HG02852 (cell line): Measurements from ENCODE around the gene AQP2.
A peak's percentile ranks its signal among the peaks of the same experiment; 100 is the strongest.

Experiments
- ATAC-seq: cut with Tn5 transposase; IDR thresholded peaks from one replicate; pipeline ENCODE4 v1.9.1; 2021; ENCODE audit warnings: mild to moderate bottlenecking, moderate library complexity; ENCODE audit not compliant: unreplicated experiment

The AQP2 gene

DNA sequence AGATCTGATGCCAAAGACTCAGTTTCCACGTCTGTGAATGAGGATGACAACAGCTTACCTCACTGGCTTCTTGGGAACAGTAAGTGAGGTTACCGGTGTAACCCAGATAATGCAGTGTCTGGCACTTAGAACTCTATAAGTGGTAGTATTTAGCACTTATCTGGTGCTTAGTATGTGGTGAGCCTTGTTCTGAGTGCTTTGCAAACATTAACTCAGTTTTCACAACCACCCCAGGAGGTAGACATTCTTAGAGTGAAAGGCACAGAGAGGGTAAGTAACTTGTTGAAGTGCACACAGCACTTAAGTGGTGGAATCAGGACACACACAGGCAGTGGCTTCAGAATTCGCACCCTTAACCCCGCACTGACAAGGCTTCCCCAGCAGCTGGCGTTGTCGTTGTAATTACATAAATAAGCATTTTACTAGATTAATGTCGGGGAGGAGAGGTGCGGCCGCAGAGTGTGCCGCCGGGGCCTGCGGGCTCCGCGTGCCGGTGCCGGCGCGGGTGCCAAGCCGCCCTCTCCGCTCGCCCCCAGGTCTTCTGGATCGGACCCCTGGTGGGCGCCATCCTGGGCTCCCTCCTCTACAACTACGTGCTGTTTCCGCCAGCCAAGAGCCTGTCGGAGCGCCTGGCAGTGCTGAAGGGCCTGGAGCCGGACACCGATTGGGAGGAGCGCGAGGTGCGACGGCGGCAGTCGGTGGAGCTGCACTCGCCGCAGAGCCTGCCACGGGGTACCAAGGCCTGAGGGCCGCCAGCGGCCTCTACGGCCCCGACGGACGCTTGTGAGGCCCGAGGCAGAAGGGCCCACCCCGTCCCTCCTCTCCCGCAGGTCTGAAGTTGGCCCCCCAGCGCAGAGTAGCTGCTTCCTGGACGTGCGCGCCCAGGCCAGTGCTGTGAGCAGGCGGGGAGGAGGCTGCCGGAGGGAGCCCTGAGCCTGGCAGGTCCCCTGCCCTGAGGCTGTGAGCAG lies 4.6 kb downstream of the AQP2 start:
- no peak for ATAC-seq

DNA sequence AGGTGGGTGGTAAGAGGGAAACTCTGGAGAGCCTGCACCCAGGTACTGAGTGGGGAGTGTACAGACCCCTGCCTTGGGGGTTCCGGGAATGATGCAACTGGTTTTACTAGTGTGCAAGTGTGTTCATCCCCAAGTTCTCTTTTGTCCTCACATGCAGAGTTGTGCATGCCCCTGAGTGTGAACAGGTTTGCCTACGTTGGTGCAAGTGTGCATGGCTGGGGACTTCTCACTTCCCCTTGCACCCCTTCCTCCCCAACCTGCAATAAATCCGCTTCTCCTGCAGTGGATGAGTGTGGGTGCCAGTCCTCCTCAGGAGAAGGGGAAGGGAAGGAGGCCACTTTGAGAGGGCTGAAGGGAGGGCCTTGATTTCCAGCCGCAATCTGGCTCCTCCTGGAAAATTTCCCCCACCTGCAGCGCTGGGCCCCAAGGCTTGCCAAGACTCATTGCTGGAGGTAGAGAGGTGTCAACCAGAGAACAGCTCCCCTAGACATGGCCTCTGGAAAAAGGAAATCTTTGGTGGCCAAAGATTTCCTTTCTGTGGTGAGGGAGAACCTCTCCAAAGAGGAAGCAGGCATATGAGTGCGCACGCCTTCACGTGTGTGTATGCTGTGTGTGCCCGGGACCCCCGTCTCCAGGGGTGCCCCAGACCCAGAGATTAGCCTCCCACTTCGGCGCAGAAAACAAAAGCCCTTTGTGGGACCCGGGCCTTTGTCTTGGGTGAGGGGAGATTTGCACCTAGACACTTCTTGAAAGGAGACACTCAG lies 5.5 kb downstream of the AQP2 start:
- ATAC-seq: no peak

DNA sequence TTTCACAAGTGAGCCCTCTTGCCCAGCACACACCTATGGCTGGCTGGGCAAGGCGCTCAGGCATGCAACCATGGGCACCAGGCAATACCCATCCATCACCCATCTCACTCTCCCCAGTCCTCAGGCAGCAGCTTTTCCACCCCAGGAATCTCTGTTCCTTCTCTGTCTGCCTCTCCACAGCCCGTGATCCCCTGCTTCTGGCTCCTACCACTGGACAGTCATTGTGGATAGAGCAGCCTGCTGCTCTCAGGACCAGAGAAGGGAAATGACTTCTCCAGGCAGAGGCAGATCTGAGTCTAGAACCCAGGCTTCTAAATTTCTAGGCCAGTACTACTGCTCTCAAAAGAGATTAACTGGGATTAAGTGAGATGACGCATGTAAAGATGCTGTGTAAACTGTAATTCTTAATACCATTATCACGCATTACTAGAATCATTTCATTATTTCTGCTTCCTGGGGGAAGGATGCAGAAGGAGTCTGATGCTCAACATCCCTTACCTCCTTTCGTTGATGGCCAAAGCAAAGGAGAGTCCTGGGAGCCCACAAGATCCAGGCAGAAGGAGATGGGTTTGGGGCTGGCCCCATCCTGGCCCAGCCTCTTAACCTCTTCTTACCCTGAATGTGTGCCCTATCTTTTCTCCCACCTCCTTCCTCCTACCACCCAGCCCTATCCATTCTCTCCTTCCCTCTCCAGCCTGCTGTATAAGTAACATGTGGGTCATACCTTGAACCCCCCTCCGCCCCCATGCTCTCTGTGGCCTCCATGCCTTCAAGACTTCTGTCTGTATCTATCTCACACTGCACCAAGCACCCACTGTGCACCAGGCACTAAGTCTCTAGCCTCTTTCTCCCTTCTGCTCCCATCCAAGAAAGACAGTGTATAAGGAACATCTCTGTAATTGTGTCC lies 6.4 kb downstream of the AQP2 start:
- ATAC-seq: no peak

DNA sequence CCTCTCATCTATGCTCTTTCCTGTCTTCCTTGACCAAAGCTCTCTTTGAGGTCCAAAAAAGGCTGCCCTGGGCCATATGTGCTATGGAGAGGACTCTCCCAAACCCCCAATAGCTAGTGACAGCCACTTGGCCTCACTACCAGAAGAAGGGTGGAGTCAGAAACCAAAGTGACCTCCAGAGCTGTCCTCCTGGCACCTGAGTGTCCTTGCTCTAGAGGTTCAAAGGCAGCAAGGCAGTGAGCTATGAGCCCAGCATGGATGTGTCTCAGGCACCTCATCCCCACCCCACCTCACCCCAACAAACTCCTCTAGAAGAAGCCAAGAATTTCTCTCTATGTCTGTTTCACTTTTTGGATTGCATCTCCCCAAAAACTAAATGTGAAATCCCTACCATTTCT lies 7.0 kb downstream of the AQP2 start:
- ATAC-seq: no peak

DNA sequence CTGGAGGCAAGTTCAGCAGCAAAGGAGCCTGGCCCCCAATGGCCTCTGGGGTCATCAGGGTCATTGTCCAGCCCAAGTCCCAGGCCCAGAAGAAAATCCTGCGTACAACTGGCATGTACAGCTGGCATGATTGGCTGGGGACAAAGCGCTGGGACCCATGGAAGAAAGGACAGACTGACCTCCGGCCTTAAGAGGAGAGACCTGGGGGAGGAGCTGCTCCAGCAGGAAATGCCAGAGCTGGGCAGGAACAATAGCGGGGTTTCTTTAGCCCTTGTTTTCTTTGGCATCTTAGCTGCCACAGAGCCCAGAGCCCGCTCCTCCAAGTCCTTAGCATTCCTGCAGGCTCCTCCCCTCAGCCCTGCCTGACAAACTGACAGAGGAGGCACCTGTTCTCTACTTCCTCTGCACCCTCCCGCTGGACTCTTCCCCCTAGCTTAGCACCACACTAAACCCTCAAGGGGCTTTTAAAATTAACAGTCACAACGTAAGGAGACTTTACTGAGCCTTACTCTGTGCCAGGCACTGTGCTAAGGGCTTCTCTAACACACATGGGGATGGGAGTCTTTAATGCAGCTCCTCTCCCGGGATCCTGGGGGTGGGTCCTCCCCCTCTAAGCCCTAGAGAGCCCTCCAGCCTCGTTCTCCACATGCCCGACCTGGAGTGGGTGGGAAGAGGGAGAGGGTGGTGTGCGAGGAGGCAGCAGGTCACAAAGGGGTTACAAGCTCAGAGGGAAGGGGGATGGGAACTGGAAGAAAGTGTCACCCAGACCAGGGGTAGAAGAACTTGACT lies 9.3 kb downstream of the AQP2 start:
- no peak for ATAC-seq

DNA sequence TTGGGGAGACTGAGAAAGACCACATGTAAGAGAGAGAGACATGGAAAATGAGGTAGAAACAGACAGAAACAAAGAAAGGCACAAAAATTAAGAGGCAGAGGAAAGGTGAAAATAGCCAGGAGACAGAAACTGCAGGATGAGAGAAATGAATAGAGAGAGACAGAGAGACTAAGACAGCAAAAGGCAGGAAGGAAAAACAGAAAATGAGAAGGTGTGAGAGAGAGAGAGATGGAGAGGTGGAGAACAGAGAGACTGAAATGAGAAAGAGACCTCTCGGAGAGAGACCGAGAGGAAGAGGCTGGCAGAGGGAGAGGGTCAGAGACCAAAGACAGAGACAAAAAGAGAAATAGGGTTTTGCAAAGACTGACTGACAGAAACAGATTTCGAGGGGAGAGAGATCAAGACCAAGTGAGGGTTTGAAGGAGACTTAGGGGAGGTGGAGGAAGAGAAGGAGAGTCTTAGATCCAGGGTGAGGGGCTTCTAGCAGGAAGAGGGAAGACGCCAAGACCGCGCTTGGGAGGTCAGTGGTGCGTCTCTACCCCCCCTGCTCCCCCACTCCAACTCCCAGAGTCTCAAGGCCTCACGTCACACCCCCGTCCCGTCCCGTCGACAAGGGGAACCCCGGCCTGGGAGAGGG lies 10.1 kb downstream of the AQP2 start:
- no peak for ATAC-seq

DNA sequence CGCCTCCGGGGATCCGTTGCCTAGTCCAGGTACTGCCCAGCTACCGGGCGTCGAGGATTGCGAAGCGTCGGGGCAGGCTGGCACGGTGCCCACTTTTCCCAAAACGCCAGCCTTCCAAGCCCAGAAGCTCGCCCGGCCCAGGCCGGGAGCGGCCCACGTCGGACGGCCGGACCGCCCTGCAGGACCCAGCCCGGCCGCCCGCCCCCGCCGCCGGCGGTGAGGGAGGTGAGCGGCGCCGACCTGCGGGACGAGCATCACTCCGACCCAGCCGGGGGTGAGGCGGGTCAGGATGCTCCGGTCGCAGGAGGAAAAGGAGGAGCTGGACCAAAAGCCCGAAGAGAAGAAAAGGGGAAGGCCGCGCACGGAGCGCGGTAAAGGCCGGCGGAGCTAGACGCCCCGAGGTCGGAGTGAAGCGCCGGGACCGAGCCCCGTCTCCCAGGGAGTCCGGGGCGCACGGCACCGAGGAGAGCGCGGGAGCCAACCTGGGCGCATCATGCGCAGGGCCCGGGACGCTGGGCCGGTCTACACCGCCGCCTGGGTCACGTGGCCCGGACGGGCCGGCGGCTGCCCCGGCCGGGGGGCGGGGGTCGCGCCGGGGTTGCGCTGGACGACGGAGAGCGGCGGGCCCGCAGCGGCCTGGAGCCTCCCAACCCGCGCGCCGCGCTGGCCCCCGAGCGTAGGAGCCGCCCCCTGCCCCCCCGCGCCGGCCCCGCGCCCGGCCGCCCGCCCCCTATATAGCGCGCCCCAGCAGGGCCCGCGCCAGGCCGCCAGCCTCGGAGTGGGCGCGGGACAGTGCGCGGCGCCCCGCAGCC lies 10.8 kb downstream of the AQP2 start, which contains the start of gene AQP5:
Gene AQP5 (plus strand): TSS at position 762 of the 812 bp plus-strand sequence. CDS start 146 bp downstream, outside the sequence.
- ATAC-seq: no peak

DNA sequence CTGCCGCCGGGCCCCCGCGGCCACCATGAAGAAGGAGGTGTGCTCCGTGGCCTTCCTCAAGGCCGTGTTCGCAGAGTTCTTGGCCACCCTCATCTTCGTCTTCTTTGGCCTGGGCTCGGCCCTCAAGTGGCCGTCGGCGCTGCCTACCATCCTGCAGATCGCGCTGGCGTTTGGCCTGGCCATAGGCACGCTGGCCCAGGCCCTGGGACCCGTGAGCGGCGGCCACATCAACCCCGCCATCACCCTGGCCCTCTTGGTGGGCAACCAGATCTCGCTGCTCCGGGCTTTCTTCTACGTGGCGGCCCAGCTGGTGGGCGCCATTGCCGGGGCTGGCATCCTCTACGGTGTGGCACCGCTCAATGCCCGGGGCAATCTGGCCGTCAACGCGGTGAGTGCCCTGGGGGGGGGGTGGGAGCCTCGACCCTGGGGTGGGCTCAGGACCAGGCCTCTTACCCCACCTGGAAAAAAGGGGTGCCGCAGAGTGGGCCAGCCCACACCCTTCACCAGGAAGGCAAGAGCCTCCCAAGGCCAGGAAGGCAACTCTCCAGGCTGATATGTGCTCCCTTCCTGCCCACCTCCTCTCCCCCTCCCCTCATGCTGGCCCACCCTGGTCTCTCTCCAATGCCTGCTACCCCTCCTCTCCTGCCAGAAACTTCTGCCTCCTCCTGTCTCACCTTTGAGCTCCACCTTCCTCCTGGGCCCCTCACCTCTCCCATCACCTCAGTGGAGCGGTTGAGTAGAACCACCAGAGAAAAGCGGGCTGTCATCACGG lies 11.6 kb downstream of the AQP2 start:
- no peak for ATAC-seq

DNA sequence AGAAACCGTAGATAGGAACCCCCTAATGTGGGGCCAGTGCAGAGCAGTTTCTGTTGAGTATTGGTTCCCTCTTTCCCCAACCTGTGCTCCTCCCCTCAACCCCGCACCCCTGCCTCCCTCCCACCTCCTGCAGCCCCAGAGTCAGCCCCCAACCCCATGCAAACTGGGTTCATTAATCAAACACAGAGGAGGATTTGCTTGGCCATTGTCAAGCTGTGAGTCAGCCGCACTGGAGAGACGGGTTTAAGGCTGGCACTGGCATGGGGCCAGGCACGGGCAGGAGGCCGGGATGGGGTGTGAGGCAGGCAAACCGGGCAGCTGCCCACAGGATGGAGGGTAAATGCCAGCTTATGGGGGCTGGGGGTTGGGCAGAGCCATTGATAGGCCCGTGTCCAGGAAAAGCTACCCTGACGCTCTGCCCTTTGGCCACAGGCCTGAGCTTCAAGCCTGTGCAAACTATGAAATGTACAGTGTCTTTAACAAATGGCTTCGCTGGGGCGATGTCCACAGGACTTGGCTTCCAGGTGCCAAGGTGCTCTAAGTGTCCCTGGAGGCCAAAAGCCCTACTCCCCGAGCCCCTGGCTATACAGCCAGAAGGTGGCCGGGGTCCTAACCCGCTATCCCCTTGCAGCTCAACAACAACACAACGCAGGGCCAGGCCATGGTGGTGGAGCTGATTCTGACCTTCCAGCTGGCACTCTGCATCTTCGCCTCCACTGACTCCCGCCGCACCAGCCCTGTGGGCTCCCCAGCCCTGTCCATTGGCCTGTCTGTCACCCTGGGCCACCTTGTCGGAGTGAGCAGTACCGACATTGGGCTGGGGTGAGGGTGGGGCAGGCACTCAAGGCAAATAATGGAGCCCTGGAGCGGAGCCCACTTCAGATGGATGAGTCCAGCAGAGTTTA lies 12.6 kb downstream of the AQP2 start:
- no peak for ATAC-seq

DNA sequence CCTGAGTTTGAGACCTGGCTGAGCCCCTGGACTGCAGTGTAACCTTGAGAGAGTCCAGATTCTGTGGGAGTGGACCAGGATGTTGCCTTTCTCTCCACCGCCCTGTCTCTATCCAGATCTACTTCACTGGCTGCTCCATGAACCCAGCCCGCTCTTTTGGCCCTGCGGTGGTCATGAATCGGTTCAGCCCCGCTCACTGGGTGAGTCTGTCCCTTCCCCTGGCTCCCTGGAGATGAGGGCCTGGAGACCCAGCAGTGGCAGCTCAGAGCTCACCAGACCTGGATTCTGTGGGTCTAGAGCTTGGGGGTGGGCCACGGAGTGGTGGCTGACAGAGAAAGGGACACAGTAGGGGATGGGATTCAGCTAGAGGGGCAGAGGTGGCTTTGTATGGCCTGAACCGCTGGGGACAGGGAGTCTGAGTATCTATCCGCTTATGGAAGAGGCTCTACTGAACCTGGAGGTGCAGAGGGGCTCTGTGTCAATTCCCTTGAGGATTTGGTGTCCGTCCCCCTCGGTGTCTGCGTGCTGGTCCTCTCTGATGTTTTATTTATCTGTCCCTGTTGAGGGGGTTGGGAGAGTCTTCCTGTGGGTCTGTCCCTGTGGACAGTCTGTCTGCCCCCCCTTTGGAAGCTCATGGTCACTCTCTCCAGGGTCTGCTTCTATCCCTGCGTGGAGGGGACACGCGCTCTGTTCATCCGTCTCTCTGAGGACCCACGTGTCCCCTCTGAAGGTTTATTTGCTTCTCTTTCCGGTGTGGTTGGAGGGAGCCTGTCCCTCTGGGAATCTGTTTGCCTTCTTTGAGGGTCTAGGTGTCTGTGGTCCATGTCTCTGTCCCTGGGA lies 13.7 kb downstream of the AQP2 start:
- ATAC-seq: no peak

DNA sequence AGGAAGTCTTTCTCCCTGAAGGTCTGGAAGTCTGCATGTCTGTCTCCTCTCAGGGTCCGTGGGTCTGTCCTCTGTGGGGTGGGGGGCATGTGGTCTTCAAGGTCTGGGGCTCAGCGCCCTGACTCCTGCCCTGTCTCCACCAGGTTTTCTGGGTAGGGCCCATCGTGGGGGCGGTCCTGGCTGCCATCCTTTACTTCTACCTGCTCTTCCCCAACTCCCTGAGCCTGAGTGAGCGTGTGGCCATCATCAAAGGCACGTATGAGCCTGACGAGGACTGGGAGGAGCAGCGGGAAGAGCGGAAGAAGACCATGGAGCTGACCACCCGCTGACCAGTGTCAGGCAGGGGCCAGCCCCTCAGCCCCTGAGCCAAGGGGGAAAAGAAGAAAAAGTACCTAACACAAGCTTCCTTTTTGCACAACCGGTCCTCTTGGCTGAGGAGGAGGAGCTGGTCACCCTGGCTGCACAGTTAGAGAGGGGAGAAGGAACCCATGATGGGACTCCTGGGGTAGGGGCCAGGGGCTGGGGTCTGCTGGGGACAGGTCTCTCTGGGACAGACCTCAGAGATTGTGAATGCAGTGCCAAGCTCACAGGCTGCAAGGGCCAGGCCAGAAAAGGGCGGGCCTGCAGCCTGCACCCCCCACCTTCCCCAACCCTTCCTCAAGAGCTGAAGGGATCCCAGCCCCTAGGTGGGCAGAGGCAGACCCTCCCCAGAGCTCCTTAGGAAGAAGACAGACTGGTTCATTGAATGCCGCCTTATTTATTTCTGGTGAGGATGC lies 14.5 kb downstream of the AQP2 start:
- no peak for ATAC-seq

DNA sequence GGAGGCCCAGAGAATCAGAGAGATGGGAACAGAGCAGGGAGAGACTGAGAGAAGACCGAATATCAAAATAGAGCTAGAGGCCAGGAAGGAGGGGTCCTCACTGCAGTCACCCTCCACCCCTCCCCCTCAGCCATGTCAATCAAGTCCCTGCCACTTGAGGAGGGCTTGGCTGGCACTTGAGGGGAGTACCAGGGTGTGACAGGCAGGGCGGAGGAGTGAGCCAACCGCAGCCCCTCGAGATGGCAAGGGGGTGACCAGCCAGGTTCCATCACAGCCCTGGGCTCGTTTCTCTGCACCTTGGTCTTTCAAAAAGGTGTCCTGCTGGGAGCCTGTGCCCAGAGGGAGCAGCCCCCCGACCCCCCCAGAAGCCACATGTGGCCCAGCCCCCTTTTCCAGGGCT lies 15.3 kb downstream of the AQP2 start:
- ATAC-seq: no peak

DNA sequence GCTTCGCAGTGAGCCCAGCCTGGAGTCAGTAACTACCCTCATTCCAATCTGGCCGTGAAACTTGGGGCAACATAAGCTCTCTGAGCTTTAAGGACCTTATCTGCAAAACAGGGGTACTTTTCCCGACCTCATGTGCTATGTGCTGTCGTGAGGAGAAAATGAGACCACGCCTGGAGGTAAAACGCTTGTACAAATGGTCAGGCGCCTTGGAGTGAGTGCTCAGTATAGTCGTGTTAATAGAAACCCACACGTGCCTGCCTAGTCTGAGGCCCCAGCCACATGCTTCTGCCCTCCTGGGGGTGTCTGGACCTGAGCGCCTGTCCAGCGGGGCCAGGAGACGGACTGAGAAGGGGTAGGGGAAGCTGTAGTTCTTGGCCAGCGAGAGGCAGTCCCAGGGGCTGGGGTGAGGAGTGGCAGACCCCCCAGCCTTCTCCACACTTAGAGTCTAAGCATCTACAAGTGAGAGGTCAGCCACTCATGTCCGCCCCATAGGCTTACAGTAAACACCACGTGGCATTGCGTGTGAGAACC lies 16.0 kb downstream of the AQP2 start:
- ATAC-seq: no peak

DNA sequence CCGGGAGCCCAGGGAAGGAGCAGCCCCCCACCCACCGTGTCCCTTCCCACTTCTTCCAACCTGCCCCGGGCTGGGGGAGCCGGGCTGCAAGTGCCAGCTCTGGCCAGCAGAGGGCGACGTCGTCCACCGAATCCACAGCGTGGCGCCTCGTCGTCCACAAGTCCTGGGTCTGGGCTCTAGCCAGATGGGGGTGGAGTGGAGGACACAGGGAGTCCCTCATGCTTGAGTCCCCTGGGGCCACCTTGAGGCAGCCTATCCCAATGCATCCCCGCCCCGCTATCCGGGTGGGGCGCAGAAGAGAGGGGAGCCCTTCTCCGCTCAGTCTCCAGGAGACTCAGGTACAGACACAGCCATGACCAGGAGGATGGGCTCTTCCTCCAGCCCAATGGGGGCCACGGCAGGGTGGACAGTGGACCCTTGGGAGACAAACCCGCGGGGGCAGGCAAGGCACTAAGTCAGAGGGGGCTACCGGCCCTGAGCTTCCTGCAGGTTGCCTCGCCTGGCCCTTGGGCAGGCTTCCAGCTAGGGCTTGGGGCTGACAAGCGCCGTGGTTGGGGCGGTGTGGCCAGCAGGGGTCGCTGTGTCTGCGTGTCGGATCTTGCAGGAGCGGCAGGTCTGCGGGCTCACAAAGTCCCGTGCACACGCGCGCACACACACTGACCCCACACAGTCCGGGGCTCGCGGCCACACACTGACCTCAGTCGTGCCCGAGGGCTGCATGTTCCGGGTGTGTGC lies 16.7 kb downstream of the AQP2 start:
- peak; percentile 72 for ATAC-seq
